Breast epithelium (tissue), 4 donors: Measurements from ENCODE around the gene SLC11A1. TPM values are rescaled to one million over a fixed set of nuclear protein-coding genes. Genes with fewer than 3 reads are reported as not detected.

Experiments used
- DNase-seq, 2 donors: peaks; one replicate each; pipeline ENCODE4 v3.0.0-alpha.2; 2019; ENCODE audit warnings: low spot score in 2 of 2
- H3K27ac ChIP-seq, 2 donors: fragments of 200-600 bp; sonication (generic) in 1 of 2; one replicate each; pipeline ENCODE4 v1.5.1; 2016 to 2019; ENCODE audit warnings: mild to moderate bottlenecking in 1 of 2
- H3K27me3 ChIP-seq, 2 donors: fragments of 200-600 bp; sonication (generic) in 1 of 2; one replicate each; pipeline versions ENCODE4 v1.5.1 to v1.6.0; 2017 to 2019; ENCODE audit warnings: control low read depth in 1 of 2, mild to moderate bottlenecking in 1 of 2
- H3K36me3 ChIP-seq: fragments of 200-600 bp; one replicate; pipeline ENCODE4 v1.5.1; 2019
- H3K4me1 ChIP-seq, 2 donors: fragments of 200-600 bp; sonication (generic); one replicate each; pipeline ENCODE4 v1.5.1; 2016 to 2019; ENCODE audit warnings: control low read depth in 1 of 2
- H3K4me3 ChIP-seq, 3 donors: fragments of 200-600 bp; sonication (generic); 1 replicate in 2 of 3; 2 replicates in 1 of 3; pipeline ENCODE4 v1.5.1; 2016 to 2019; ENCODE audit warnings: mild to moderate bottlenecking in 3 of 3, moderate library complexity in 2 of 3
- H3K9me3 ChIP-seq, 2 donors: fragments of 200-600 bp; sonication (generic) in 1 of 2; one replicate each; pipeline ENCODE4 v1.5.1; 2016 to 2019; ENCODE audit warnings: control low read depth in 1 of 2
- CTCF ChIP-seq, 3 donors: fragments of 450-650 bp; IDR thresholded peaks; one replicate each; pipeline ENCODE4 v1.5.1; 2016 to 2017; ENCODE audit warnings: antibody characterized with exemption in 3 of 3, mild to moderate bottlenecking in 3 of 3, moderate library complexity in 3 of 3
- POLR2A ChIP-seq: fragments of 450-650 bp; IDR thresholded peaks from one replicate; pipeline ENCODE4 v1.6.1; 2016; ENCODE audit warnings: antibody characterized with exemption, mild to moderate bottlenecking, moderate library complexity
- POLR2AphosphoS5 ChIP-seq, 3 donors: sonication (generic); formaldehyde crosslinking; IDR thresholded peaks; one replicate each; pipeline ENCODE4 v1.6.1; 2017; ENCODE audit warnings: antibody characterized with exemption in 3 of 3
- intact Hi-C: fragments of 100-400 bp; cut with DNase I; formaldehyde crosslinking; loops from one replicate; pipeline ENCODE4 v1.15.1; 2023; ENCODE audit warnings: low total_unique reads
- total RNA-seq, 3 donors: library from RNA; depleted of rRNA; stranded (reverse); fragments of >200 nt; gene quantifications; one replicate each; pipeline ENCODE4 v1.1.0, GENCODE V29; 2016

Gene SLC11A1
- total RNA-seq, 3 donors from 2014 or later, result 14.4 to 53.4 (median 17.9) TPM

GRCh38 chr2:218435003-218435982 is 53.2 kb downstream of the SLC11A1 start:
- TF ChIP-seq CTCF (IDR thresholded peaks at IDR 0.05) (no peak), POLR2AphosphoS5 (IDR thresholded peaks at IDR 0.05) (no peak), POLR2A (no peak)
- H3K27ac ChIP-seq, result no peak overlapping the region

GRCh38 chr2:218436992-218437391 is 54.9 kb downstream of the SLC11A1 start:
- no peaks in the 10 kb centered on the region for H3K4me1 ChIP-seq
- no peaks in the 10 kb centered on the region for H3K27me3 ChIP-seq
- TF ChIP-seq POLR2AphosphoS5 (IDR thresholded peaks at IDR 0.05), result no peak
- TF ChIP-seq CTCF (IDR thresholded peaks at IDR 0.05), result no peak
- no peaks in the 10 kb centered on the region for H3K9me3 ChIP-seq
- no peak overlapping the region for H3K27ac ChIP-seq
- intact Hi-C loops, result no loop called here
- H3K36me3 ChIP-seq, result no peaks in the 10 kb centered on the region
- no peak for DNase-seq
- no peak overlapping the region for H3K4me3 ChIP-seq

More at GRCh38 chr2:218435003-218435982, 53.2 kb downstream of the SLC11A1 start:
- no peak for DNase-seq
- intact Hi-C loops, result no loop called here
- no peak overlapping the region for H3K4me3 ChIP-seq
- no peaks in the 10 kb centered on the region for H3K9me3 ChIP-seq
- no peaks in the 10 kb centered on the region for H3K4me1 ChIP-seq
- H3K27me3 ChIP-seq, result no peaks in the 10 kb centered on the region
- no peaks in the 10 kb centered on the region for H3K36me3 ChIP-seq

GRCh38 chr2:218437969-218438368 is 55.9 kb downstream of the SLC11A1 start:
- DNase-seq, result no peak
- Histone ChIP-seq H3K9me3 (no peaks in the 10 kb centered on the region), H3K4me1 (no peaks in the 10 kb centered on the region), H3K4me3 (no peak overlapping the region), H3K27ac (no peak overlapping the region), H3K27me3 (no peaks in the 10 kb centered on the region), H3K36me3 (no peaks in the 10 kb centered on the region)
- TF ChIP-seq POLR2A (no peak), CTCF (IDR thresholded peaks at IDR 0.05) (no peak), POLR2AphosphoS5 (IDR thresholded peaks at IDR 0.05) (no peak)
- intact Hi-C loops, result no loop called here

GRCh38 chr2:218438596-218438995 is 56.5 kb downstream of the SLC11A1 start:
- H3K4me3 ChIP-seq, result no peak overlapping the region

More at GRCh38 chr2:218438596-218438995, 56.5 kb downstream of the SLC11A1 start:
- DNase-seq, result no peak
- Histone ChIP-seq H3K27ac (no peak overlapping the region), H3K4me1 (no peaks in the 10 kb centered on the region), H3K36me3 (no peaks in the 10 kb centered on the region), H3K27me3 (no peaks in the 10 kb centered on the region), H3K9me3 (no peaks in the 10 kb centered on the region)
- TF ChIP-seq CTCF (IDR thresholded peaks at IDR 0.05) (no peak), POLR2AphosphoS5 (IDR thresholded peaks at IDR 0.05) (no peak), POLR2A (no peak)
- intact Hi-C loops, result no loop called here
